GM23248 (cell line): ENCODE data around the gene FUT8. TPM values are rescaled to one million over a fixed set of nuclear protein-coding genes. Genes with fewer than 3 reads are reported as not detected.

Experiments
- DNase-seq: peaks from one replicate; pipeline ENCODE4 v3.0.0-alpha.2; 2015
- H2AFZ ChIP-seq: fragments of 200-600 bp; sonication (generic); 2 replicates; pipeline ENCODE4 v1.6.1; 2016; ENCODE audit warnings: antibody characterized with exemption
- H3F3A ChIP-seq: fragments of 200-600 bp; sonication (generic); 2 replicates; pipeline ENCODE4 v1.6.1; 2016; ENCODE audit warnings: mild to moderate bottlenecking, antibody characterized with exemption, mixed run types; ENCODE audit not compliant: insufficient read depth
- H3K27ac ChIP-seq: fragments of 200-600 bp; sonication (generic); 2 replicates; pipeline ENCODE4 v1.5.1; 2016; ENCODE audit warnings: mild to moderate bottlenecking
- H3K27me3 ChIP-seq: fragments of 200-600 bp; sonication (generic); replicated peaks from 2 replicates; pipeline ENCODE4 v1.6.1; 2016; ENCODE audit warnings: mild to moderate bottlenecking; ENCODE audit not compliant: insufficient read depth
- H3K36me3 ChIP-seq: fragments of 200-600 bp; sonication (generic); 2 replicates; pipeline ENCODE4 v1.6.1; 2016; ENCODE audit warnings: low read depth, mild to moderate bottlenecking
- H3K4me1 ChIP-seq: fragments of 200-600 bp; sonication (generic); 2 replicates; pipeline ENCODE4 v1.6.1; 2016; ENCODE audit warnings: mild to moderate bottlenecking; ENCODE audit not compliant: insufficient read depth
- H3K4me2 ChIP-seq: fragments of 200-600 bp; sonication (generic); one replicate; pipeline ENCODE4 v1.6.1; 2016; ENCODE audit warnings: mild to moderate bottlenecking; ENCODE audit not compliant: unreplicated experiment
- H3K4me3 ChIP-seq: fragments of 200-600 bp; sonication (generic); 2 replicates; pipeline ENCODE4 v1.5.1; 2016; ENCODE audit warnings: mild to moderate bottlenecking
- H3K79me2 ChIP-seq: fragments of 200-600 bp; sonication (generic); 2 replicates; pipeline ENCODE4 v1.6.1; 2016; ENCODE audit warnings: mild to moderate bottlenecking; ENCODE audit not compliant: insufficient read depth
- H3K9ac ChIP-seq: fragments of 200-600 bp; sonication (generic); 2 replicates; pipeline ENCODE4 v1.6.1; 2016; ENCODE audit warnings: mild to moderate bottlenecking
- H3K9me2 ChIP-seq: fragments of 200-600 bp; sonication (generic); 2 replicates; pipeline ENCODE4 v1.6.1; 2016; ENCODE audit warnings: mixed run types, mild to moderate bottlenecking, moderate library complexity; ENCODE audit not compliant: insufficient read depth
- H3K9me3 ChIP-seq: fragments of 200-600 bp; sonication (generic); one replicate; pipeline ENCODE4 v1.6.1; 2017; ENCODE audit warnings: low read depth
- H4K20me1 ChIP-seq: fragments of 200-600 bp; sonication (generic); 2 replicates; pipeline ENCODE4 v1.6.0; 2016; ENCODE audit not compliant: insufficient read depth
- EZH2 ChIP-seq: fragments of 200-600 bp; sonication (generic); IDR thresholded peaks from 2 replicates; pipeline ENCODE4 v1.6.1; 2018; ENCODE audit warnings: antibody characterized with exemption, mild to moderate bottlenecking; ENCODE audit not compliant: insufficient read depth, poor library complexity, severe bottlenecking
- EZH2phosphoT487 ChIP-seq: fragments of 200-600 bp; sonication (generic); IDR thresholded peaks from 2 replicates; pipeline ENCODE4 v1.6.1; 2018; ENCODE audit warnings: antibody characterized with exemption, moderate library complexity, mild to moderate bottlenecking, low read depth; ENCODE audit not compliant: insufficient read depth
- WGBS, 2 experiments: methylation state at CpG; one replicate each; pipeline ENCODE4 v1.1.6; 2015 to 2017; ENCODE audit warnings: low lambda C conversion rate in 2 of 2, low coverage in 1 of 2; ENCODE audit errors: missing lambda C conversion rate in 2 of 2; 5-methylcytosine and 5-hydroxymethylcytosine counted together
- in situ Hi-C: fragments of 300-500 bp; cut with MboI; formaldehyde crosslinking; loops from 2 replicates; pipeline ENCODE4 v1.15.0; 2020
- polyA plus RNA-seq: library from polyadenylated mRNA; unstranded; fragments of >200 nt; fragmentation: Nextera tagmentation; extraction: Ambion mirVana; gene quantifications from 2 replicates; pipeline ENCODE4 v1.2.1, GENCODE V29; 2016
- total RNA-seq: library from RNA; depleted of rRNA; stranded (reverse); fragments of >200 nt; shearing (Covaris generic); gene quantifications from 2 replicates; pipeline ENCODE4 v1.2.3, GENCODE V29; 2014

FUT8 gene
- total and polyA plus RNA-seq, 2 experiments from 2014 or later, result 40.0 to 60.6 TPM

DNA sequence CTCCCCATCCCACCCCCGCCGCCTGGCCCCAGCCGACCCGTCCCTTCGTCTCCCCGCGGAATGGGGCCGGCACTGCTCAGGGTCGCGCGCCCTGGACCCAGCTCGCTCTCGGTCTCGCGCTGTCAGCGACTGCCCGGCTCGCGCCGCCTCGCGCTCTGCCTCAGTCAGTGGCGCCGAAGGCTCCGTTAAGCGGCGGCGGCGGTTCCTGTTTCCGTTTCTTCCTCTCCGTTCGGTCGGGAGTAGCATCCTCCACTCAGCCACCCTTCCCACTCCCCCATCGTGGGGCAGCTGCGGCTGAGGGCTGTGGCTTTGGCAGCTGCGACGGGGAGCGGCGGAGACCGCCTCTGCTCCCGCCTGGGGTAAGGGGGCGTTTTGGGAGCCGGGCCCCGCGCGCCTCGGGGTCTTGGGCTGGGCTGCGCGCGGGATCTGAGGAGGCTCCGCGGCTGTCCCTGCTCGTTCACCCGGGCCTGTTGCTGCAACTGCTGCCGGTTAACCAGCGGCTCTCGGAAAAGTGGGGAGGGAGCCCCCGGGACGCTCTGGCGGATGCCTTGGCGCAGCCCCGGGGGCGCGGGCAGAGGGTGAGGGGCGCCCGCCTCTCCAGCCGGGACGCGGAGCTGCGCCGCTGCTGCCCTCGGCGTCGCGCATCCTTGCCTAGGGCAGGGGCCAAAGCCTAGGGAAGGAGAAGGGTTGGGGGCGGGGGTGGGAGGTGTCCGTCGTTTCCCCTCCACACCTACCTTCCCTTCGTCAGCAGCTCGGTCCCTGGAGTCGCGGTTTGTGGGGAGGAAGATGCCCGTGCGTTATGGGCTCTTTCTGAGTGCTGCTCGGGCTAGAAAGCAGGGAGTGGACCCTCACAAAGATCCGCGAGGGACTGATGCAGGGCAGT is 567 bp downstream of the FUT8 start:
- Histone ChIP-seq H3K36me3 (no peaks in the 10 kb centered on the region), H3K4me1 (peaks cover 12% of the 10 kb centered on the region), H3K9me2 (no peaks in the 10 kb centered on the region), H4K20me1 (no peaks in the 10 kb centered on the region), H3K27ac (peak overlapping the region; percentile 89), H3K27me3 (no peaks in the 10 kb centered on the region), H3K4me2 (peak overlapping the region; percentile 86), H3K9me3 (no peaks in the 10 kb centered on the region), H3K4me3 (peak overlapping the region; percentile 97), H3F3A (peaks cover 20% of the 10 kb centered on the region), H3K9ac (peak overlapping the region; percentile 92), H3K79me2 (peaks cover 52% of the 10 kb centered on the region), H2AFZ (peak overlapping the region; percentile 87)
- WGBS, 2 experiments, result 1% methylated on average over 63 to 86 of the region's 87 CpGs
- in situ Hi-C loops, result loop anchor here (25.0 kb wide), 1 partner anchor 649 kb away; no protein-coding TSS in a partner anchor
- DNase-seq, result peak; percentile 93
- no peak for TF ChIP-seq EZH2phosphoT487
- no peak for TF ChIP-seq EZH2

DNA sequence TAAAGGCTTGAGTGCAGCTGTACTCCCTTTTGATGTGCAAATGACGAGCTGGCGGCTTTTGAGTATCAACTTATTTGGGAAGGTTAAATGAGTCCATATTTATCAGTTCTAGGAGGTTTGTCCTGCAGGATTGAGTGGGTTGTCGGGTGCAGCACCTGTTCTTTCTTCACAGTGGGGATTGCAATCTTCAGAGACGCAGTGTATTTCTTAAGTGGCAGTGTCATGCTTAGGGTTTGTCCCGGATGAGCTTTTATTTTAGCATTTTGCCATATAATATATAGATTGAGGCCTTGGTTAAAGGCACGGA is 1.2 kb downstream of the FUT8 start:
- TF ChIP-seq EZH2 (no peak), EZH2phosphoT487 (no peak)
- 3 to 4% methylated on average over 6 of the region's 6 CpGs for WGBS, 2 experiments
- no peaks in the 10 kb centered on the region for H3K9me2 ChIP-seq
- H3F3A ChIP-seq, result peaks cover 20% of the 10 kb centered on the region
- no peaks in the 10 kb centered on the region for H3K9me3 ChIP-seq
- peak overlapping the region; percentile 97 for H3K4me3 ChIP-seq
- H3K4me1 ChIP-seq, result peaks cover 12% of the 10 kb centered on the region
- in situ Hi-C loops, result loop anchor here (25.0 kb wide), 1 partner anchor 649 kb away; no protein-coding TSS in a partner anchor
- H3K79me2 ChIP-seq, result peaks cover 58% of the 10 kb centered on the region
- H3K9ac ChIP-seq, result peak overlapping the region; percentile 92
- no peaks in the 10 kb centered on the region for H3K36me3 ChIP-seq
- H3K4me2 ChIP-seq, result peak overlapping the region; percentile 86
- H4K20me1 ChIP-seq, result no peaks in the 10 kb centered on the region
- H3K27me3 ChIP-seq, result no peaks in the 10 kb centered on the region
- peak overlapping the region; percentile 87 for H2AFZ ChIP-seq
- peak overlapping the region; percentile 89 for H3K27ac ChIP-seq
- DNase-seq, result no peak

DNA sequence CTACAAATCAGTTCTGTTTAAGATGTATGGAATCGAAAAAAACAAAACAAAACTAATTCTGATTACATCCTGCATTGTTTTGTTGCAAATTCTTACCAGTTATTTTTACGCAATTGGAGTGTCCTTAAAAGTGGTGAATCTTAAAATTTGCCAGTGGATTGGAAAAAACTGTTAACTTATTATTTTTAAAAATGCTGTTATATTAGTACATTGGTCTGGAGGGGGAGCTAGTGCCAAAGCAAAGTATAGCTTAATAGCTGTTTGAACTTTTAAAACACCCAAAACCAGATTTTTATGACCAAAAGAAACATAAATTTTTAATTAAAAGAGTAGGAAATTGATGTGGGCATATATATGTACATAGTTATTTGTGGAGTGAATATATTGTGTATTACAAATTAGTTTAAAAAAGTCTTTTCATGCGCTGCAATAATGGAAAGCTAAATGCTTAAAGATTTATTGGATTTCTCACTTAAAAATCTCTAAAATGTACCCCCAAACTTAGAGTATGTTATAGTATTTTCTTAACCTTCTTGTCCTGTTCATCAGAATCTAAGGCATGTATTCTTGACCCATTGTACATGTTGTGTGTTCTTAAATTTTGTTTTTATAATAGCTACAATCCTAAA is 2.5 kb downstream of the FUT8 start:
- peak; percentile 80 for DNase-seq

DNA sequence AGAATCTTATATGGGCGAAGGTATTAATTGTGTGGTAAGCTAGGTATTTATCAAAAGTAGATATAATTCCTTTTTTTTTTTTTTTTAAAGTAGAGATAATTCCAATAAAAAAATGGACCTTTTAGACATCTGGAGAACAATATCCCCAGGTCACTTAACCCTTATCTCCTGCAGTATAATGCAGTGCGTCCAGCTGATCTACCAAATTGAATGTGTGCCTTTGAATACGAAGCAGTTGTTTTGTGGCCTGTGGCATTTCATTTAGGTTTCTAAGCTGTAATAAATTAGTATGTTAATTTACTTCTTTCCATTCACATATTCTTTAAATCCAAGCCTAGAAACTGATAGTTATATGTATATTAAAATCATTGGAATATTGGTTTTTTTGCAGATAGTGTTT is 3.1 kb downstream of the FUT8 start:
- Histone ChIP-seq H3K79me2 (peaks cover 78% of the 10 kb centered on the region), H3K27ac (no peak overlapping the region), H3K9me2 (no peaks in the 10 kb centered on the region), H3K4me3 (no peak overlapping the region), H3K9me3 (no peaks in the 10 kb centered on the region), H2AFZ (no peak overlapping the region), H3K9ac (no peak overlapping the region), H3K27me3 (no peaks in the 10 kb centered on the region), H3F3A (peaks cover 20% of the 10 kb centered on the region), H3K4me1 (peaks cover 12% of the 10 kb centered on the region), H3K36me3 (no peaks in the 10 kb centered on the region), H4K20me1 (no peaks in the 10 kb centered on the region), H3K4me2 (no peak overlapping the region)
- DNase-seq, result no peak
- no peak for TF ChIP-seq EZH2phosphoT487
- no peak for TF ChIP-seq EZH2
- 84% methylated on average over 3 of the region's 3 CpGs for WGBS, 2 experiments
- in situ Hi-C loops, result loop anchor here (25.0 kb wide), 1 partner anchor 647 kb away; no protein-coding TSS in a partner anchor

More for the DNA sequence above, 2.5 kb downstream of the FUT8 start:
- Histone ChIP-seq H2AFZ (peak overlapping the region; percentile 35), H3F3A (peaks cover 20% of the 10 kb centered on the region), H4K20me1 (no peaks in the 10 kb centered on the region), H3K9me3 (no peaks in the 10 kb centered on the region), H3K79me2 (peaks cover 72% of the 10 kb centered on the region), H3K9ac (peak overlapping the region; percentile 92), H3K27ac (peak overlapping the region; percentile 26), H3K4me2 (peak overlapping the region; percentile 86), H3K36me3 (no peaks in the 10 kb centered on the region), H3K9me2 (no peaks in the 10 kb centered on the region), H3K27me3 (no peaks in the 10 kb centered on the region), H3K4me3 (peak overlapping the region; percentile 97), H3K4me1 (peaks cover 12% of the 10 kb centered on the region)
- WGBS, 2 experiments, result 6 to 8% methylated on average over 3 of the region's 3 CpGs
- TF ChIP-seq EZH2phosphoT487, result no peak
- TF ChIP-seq EZH2, result no peak
- in situ Hi-C loops, result loop anchor here (25.0 kb wide), 1 partner anchor 647 kb away; no protein-coding TSS in a partner anchor
